ENCODE results near the gene SH3GL1. TPM values are rescaled to one million over a fixed set of nuclear protein-coding genes. Genes with fewer than 3 reads are reported as not detected.

The SH3GL1 gene
- total and polyA plus RNA-seq, 9 of the 15 experiments (the other 6 are each of a cell fraction or from before 2014, with no cell fraction given): 1.7 to 75.3 (median 25.7) TPM

GRCh38 chr19:4328243-4328990, 71.9 kb downstream of the SH3GL1 start (continued):
- TF ChIP-seq HOMEZ (CRISPR knock-in tag; IDR thresholded peaks at IDR 0.05) (0 out of 2 replicates have a peak, but pooled peaks have one; percentile 35), MEIS2 (IDR thresholded peaks at IDR 0.05; ENCODE audit: partially characterized antibody) (peak; percentile 61), SP2 (IDR thresholded peaks at IDR 0.05; ENCODE audit: extremely low read depth, low read depth, low read length, poor library complexity, severe bottlenecking) (peak; percentile 73), MEF2A (IDR thresholded peaks at IDR 0.05; ENCODE audit: control insufficient read depth, low read depth, low read length) (peak; percentile 42; the same call in 1 of the 2 replicates), PHTF2 (CRISPR knock-in tag; IDR thresholded peaks at IDR 0.05) (no peak), ZNF586 (CRISPR knock-in tag; conservative IDR thresholded peaks at IDR 0.05) (no peak), POLR2G (IDR thresholded peaks at IDR 0.05; ENCODE audit: low read depth, low read length) (peak; percentile 91), NR2F6 (CRISPR knock-in tag; IDR thresholded peaks at IDR 0.05) (no peak), E2F8 (IDR thresholded peaks at IDR 0.05; ENCODE audit: low read depth, partially characterized antibody) (peak; percentile 98), TOE1 (IDR thresholded peaks at IDR 0.05; ENCODE audit: borderline replicate concordance) (peak; percentile 61; the same call in 1 of the 2 replicates), TOE1 (CRISPR knock-in tag; IDR thresholded peaks at IDR 0.05; ENCODE audit: borderline replicate concordance, low read depth) (no peak), RNF2 (IDR thresholded peaks at IDR 0.05) (peak; percentile 76), SIN3A (IDR thresholded peaks at IDR 0.05; ENCODE audit: borderline replicate concordance in 2 of 2, control insufficient read depth in 1 of 2, low read depth in 2 of 2, low read length in 2 of 2) (peak; percentile 66 to 88; a peak in 3 of 4 replicates), ZNF639 (CRISPR knock-in tag; conservative IDR thresholded peaks at IDR 0.05 in 1 of 2, IDR thresholded peaks at IDR 0.05 in 1 of 2) (peak in 1 of 2 experiments; percentile 49; a peak in 1 of 4 replicates), GTF2F1 (IDR thresholded peaks at IDR 0.05; ENCODE audit: low read depth, low read length) (0 out of 2 replicates have a peak, but pooled peaks have one; percentile 48), ELF4 (CRISPR knock-in tag; IDR thresholded peaks at IDR 0.05) (0 out of 2 replicates have a peak, but pooled peaks have one; percentile 35), TFAP4 (CRISPR knock-in tag; IDR thresholded peaks at IDR 0.05; ENCODE audit: borderline replicate concordance) (peak; percentile 65), TAF7 (tag; IDR thresholded peaks at IDR 0.05) (0 out of 2 replicates have a peak, but pooled peaks have one; percentile 36), ZNF146 (CRISPR knock-in tag; IDR thresholded peaks at IDR 0.05; ENCODE audit: unreplicated experiment) (no peak)

All from K562 (cell line).